CD4-positive, alpha-beta T cell treated with Interleukin-10 for 1 hour (primary cell): ENCODE data around the gene AP3D1.
"Not testable (repeated sequence)": the region's sequence is repeated elsewhere in the genome, so short reads cannot be mapped to it uniquely, and the experiment has no call there.

ENCODE experiments used
- DNase-seq: peaks from one replicate; pipeline ENCODE4 v3.0.0-alpha.2; 2020

AP3D1 gene

GRCh38 chr19:2149980-2150793 is 1.2 kb downstream of the AP3D1 start:
- peak; percentile 57 for DNase-seq

GRCh38 chr19:2148482-2149135 is 2.8 kb downstream of the AP3D1 start:
- DNase-seq, result peak; percentile 5

GRCh38 chr19:2145831-2146241 is 5.5 kb downstream of the AP3D1 start:
- DNase-seq, result no peak

- DNase-seq, result no peak
Measured at GRCh38 chr19:2144190-2144589, 7.2 kb downstream of the AP3D1 start.

DNA sequence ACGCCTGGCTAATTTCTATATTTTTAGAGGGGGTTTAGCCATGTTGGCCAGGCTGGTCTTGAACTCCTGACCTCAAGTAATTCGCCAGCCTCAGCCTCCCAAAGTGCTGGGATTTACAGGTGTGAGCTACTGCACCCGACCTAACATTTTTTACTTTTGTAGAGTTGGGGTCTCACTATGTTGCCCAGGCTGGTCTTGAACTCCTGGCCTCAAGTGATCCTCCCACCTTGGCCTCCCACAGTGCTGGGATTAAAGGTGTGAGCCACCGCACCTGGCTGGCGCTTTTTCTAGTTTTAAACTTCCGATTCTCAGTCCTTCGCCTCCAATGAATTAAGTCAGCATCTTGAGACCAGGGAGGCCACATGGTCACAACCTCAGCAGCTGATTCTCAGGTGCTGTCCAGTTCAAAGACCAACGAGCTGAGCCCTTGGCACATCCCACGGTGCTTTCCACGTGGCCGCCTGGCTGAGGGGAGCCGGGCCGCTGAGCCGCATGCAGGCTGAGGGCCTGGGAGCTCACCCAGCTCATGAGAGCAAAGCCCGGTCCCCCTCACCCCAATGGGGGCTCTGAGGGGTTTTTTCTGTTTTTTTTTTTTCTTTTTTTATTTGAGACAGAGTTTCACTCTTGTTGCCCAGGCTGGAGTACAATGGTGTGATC is 9.1 kb downstream of the AP3D1 start:
- DNase-seq, result no peak

- no peak for DNase-seq
Measured at GRCh38 chr19:2140138-2140569, 11.2 kb downstream of the AP3D1 start.

- no peak for DNase-seq
Measured at GRCh38 chr19:2139385-2140137, 11.8 kb downstream of the AP3D1 start.

DNA sequence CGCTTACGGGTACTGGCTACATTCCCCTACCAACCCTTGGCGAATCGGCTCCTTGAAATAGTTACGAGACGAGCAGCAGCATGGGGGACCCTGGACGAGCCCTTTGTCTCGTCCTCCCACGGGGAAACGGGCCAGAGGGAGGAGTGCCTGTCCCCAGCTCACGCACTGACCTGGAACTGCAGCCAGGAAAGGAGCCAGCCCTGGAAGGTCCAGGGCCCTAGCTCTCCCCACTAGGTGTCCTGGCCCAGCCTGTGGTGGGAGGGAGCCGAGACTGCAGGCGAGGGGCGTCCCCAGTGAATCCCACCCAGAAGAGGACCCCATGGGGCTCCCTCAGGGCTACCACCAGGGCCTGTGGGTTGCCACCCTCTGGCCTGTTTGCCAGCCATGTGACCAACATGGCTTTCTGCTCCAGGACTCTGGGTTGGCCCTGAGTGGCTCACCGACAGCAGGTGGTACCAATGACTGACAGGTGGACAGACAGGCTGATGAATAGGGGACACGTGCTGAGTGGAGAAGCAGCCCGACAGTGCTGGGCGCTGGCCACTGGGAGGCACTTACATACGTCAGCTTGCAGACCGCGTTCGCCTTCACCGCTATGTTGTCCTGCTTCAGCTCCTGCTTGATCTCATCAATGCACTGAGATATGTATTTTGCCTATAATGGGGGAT is 13.2 kb downstream of the AP3D1 start:
- DNase-seq, result no peak

DNA sequence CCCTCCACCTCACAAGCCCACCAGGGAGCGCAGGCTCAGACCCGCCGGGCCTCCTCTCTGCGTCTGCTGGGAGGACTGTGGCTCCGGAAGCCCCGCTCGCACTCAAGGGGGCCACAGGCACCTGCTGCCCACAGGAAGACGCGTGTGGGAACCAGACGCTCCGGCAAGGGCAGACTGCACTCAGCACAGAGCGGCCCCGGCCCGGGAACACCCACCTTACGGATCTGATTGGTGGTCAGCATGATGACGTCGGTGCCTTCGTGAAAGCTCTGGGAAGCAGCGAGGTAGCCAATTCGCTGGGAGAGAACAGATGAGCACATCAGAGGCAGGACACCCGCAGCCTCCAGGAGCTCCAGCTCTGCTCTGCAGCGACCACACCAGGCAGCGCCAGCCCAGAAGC is 14.6 kb downstream of the AP3D1 start:
- no peak for DNase-seq

GRCh38 chr19:2135474-2136402 is 15.6 kb downstream of the AP3D1 start:
- no peak for DNase-seq

DNA sequence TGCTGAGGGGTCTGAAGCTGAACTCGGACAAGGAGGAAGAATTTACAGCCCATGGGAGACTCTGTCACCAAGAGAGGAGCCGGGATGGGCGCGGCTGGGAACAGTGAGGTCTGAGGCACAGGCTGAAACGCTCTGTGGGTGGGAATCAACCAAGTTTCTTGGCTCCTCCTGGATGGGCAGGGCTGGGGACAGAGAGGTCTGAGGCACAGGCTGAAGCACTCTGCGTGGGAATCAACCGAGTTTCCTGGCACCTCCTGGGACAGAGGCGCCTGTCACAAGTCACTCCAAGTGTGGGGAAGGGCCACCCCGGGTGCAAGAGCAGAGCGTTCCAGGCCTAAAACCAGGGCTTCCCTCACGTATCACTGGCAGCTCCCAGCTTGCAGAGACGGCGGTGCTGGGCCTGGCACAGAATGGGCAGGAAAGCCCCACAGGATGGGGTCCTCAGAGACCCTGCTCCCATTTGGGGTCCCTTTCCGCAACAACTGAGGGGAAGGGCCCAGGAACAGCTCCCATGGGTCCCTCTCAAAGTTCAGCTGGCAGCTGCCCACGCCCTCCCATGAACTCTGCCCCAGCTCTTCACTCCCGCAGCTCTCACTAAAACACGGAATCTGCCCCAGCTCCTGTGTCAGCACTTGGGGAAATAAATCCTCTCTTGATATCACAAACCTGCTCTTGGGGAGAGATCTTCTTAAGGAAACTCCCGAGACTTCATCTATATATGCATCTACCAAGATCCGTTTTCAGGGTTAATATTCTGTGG is 18.5 kb downstream of the AP3D1 start:
- no peak for DNase-seq

GRCh38 chr19:2132191-2132590 is 19.2 kb downstream of the AP3D1 start:
- DNase-seq, result no peak

- not testable (repeated sequence) for DNase-seq
Measured at GRCh38 chr19:2131012-2131975, 20.1 kb downstream of the AP3D1 start.

- no peak for DNase-seq
Measured at GRCh38 chr19:2129892-2130770, 21.2 kb downstream of the AP3D1 start.

GRCh38 chr19:2129486-2129885 is 21.9 kb downstream of the AP3D1 start:
- no peak for DNase-seq

- DNase-seq, result no peak
Measured at GRCh38 chr19:2129022-2129421, 22.3 kb downstream of the AP3D1 start.

DNA sequence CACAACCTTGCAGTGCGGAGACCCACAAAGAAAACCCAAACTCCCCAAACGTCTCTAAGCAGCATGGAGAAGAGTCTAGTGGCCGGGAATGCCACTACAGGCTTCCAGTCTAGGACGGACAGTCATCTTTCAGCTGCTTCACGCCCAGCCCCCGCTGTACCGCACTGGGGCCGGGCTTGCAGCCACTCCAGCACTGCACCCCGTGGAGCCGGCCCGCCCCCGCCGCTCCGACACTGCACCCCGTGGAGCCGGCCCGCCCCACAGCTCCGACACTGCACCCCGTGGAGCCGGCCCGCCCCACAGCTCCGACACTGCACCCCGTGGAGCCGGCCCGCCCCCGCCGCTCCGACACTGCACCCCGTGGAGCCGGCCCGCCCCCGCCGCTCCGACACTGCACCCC is 23.1 kb downstream of the AP3D1 start:
- not testable (repeated sequence) for DNase-seq

DNA sequence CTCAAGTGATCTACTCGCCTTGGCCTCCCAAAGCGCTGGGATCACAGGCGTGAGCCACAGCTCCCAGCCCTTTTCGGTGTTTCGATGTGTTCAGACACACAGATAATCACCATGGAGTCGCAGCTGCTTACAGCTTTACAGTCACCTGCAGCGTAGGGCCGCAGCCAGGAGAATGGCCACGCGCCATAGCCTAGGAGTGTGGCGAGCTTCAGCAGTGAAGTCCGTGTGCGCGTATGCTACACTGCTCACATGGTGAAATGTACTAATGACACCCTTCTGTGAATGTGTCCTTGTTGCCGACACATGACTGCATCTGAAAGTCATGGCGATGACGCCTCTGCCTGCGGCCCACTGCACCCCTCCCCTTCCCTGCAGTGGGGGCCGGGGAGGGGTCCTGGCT is 23.6 kb downstream of the AP3D1 start:
- no peak for DNase-seq
